Stomach (tissue), 9 donors: ENCODE data around the gene ILK. TPM values are rescaled to one million over a fixed set of nuclear protein-coding genes. Genes with fewer than 3 reads are reported as not detected.
A peak's percentile ranks its signal among the peaks of the same experiment; 100 is the strongest.

Source experiments
- DNase-seq, 2 donors: peaks; one replicate each; pipeline versions ENCODE4 v3.0.0 to v3.0.0-alpha.2; 2013 to 2019
- H3K27ac ChIP-seq, 5 donors: fragments of 200-600 bp in 4 of 5; sonication (generic) in 4 of 5; one replicate each; pipeline ENCODE4 v1.5.1; 2013 to 2019; ENCODE audit warnings: mild to moderate bottlenecking in 1 of 5, moderate library complexity in 1 of 5
- H3K27me3 ChIP-seq, 3 donors: fragments of 200-600 bp; sonication (generic); one replicate each; pipeline ENCODE4 v1.5.1; 2017 to 2019; ENCODE audit warnings: mixed run types in 1 of 3
- H3K36me3 ChIP-seq, 4 donors: fragments of 200-600 bp; sonication (generic); 1 replicate in 3 of 4; 2 replicates in 1 of 4; pipeline ENCODE4 v1.5.1; 2016 to 2019
- H3K4me1 ChIP-seq, 4 donors: fragments of 200-600 bp; sonication (generic); one replicate each; pipeline ENCODE4 v1.5.1; 2016 to 2019
- H3K4me3 ChIP-seq, 4 donors: fragments of 200-600 bp; sonication (generic) in 3 of 4; one replicate each; pipeline ENCODE4 v1.5.1; 2016 to 2019; ENCODE audit warnings: mild to moderate bottlenecking in 1 of 4
- H3K9me3 ChIP-seq, 4 donors: fragments of 200-600 bp; sonication (generic); one replicate each; pipeline ENCODE4 v1.5.1; 2016 to 2019
- EP300 ChIP-seq: sonication (generic); formaldehyde crosslinking; IDR thresholded peaks from one replicate; pipeline ENCODE4 v1.6.1; 2017; ENCODE audit warnings: antibody characterized with exemption
- POLR2A ChIP-seq, 4 donors: fragments of 450-650 bp; IDR thresholded peaks; one replicate each; pipeline ENCODE4 v1.6.1; 2016; ENCODE audit warnings: antibody characterized with exemption in 4 of 4, control low read depth in 2 of 4, mild to moderate bottlenecking in 1 of 4, moderate library complexity in 1 of 4
- POLR2AphosphoS5 ChIP-seq, 3 donors: sonication (generic); formaldehyde crosslinking; IDR thresholded peaks; one replicate each; pipeline ENCODE4 v1.6.1; 2016; ENCODE audit warnings: antibody characterized with exemption in 3 of 3
- WGBS, 5 donors: extraction: QIAGEN DNeasy Blood & Tissue Kit in 3 of 5; methylation state at CpG; one replicate each; pipeline versions ENCODE4 v1.1.5 to v1.1.7; 2013 to 2018; 5-methylcytosine and 5-hydroxymethylcytosine counted together
- intact Hi-C: fragments of 100-400 bp; cut with DNase I; formaldehyde crosslinking; loops from one replicate; pipeline ENCODE4 v1.15.1; 2023; ENCODE audit warnings: low total_unique reads
- polyA plus RNA-seq, 3 donors: library from polyadenylated mRNA; stranded (reverse); fragments of 200-250 nt; gene quantifications; one replicate each; pipeline ENCODE4 v1.2.3, GENCODE V29; 2013
- total RNA-seq, 5 donors: library from RNA; depleted of rRNA; stranded (reverse); fragments of >200 nt; gene quantifications; one replicate each; pipeline versions ENCODE4 v1.1.0 to v1.2.3, GENCODE V29; 2014 to 2016
- TF ChIP-seq, protein P1 (sequence below), 7 experiments: fragments of 450-650 bp in 4 of 7; fragments of 200-600 bp in 3 of 7; sonication (generic) in 3 of 7; IDR thresholded peaks; one replicate each; pipeline ENCODE4 v1.5.1; 2016 to 2019; ENCODE audit warnings: antibody characterized with exemption in 7 of 7, control low read depth in 2 of 7, mild to moderate bottlenecking in 1 of 7
- donor health status: healthy with polysubstance abuse.
- donor health status: Bipolar disorder and iron deficiency.
- donor health status: healthy.

Gene ILK
- total and polyA plus RNA-seq, 8 donors, result 60.0 to 308 (median 124) TPM

DNA sequence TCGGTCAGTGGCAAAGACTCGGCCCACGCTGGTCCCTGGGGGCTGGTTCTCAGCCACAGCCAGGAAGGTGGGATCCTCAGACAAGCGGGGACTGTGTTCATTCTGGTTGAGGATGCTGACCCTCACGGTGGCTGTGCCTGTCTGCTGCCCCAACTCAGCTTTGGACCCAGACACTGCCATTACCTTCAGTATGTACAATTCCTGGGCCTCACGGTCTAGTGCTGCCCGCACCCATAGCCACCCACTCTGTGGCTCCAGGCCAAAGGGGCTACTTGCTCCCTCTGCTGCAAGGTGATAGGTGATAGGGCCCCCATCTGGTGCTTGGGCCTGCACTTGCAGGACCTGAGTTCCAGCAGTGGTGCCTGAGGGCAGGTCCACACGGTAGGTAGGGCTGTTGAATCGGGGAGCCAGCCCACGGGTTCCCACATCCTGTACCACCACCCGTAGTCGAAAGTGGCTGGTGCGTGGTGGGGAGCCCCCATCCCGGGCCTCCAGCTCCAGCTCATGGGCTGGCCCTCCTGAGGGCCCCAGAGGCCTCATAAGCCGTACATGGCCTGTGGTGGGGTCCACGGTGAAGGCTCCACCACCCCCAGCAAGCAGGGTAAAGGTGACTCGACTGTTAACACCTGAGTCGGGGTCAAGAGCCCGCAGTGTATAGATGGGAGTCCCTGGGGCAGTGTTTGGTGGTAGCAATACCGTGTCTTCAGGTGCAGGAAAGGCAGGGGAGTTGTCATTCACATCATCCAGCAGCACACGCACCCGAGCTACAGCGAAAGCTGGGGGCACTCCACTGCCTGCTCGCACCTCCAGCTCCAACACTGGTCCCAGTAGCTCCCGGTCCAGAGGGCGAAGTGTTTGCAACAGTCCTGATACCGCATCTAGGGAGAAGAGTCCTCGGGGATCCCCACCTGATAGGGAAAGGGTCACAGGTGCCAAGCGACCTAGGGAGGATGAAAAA is 28.8 kb downstream of the ILK start:
- no peaks in the 10 kb centered on the region for H3K9me3 ChIP-seq
- WGBS, 5 donors, result 90 to 94% (median 93%) methylated on average over 16 to 29 of the region's 29 CpGs
- H3K4me1 ChIP-seq, result peaks cover 18 to 39% (median 33%) of the 10 kb centered on the region in 4 donors
- no peaks in the 10 kb centered on the region for H3K27me3 ChIP-seq
- TF ChIP-seq POLR2A (IDR thresholded peaks at IDR 0.05) (no peak), POLR2AphosphoS5 (IDR thresholded peaks at IDR 0.05) (no peak), EP300 (no peak)
- TF ChIP-seq, protein P1, sequence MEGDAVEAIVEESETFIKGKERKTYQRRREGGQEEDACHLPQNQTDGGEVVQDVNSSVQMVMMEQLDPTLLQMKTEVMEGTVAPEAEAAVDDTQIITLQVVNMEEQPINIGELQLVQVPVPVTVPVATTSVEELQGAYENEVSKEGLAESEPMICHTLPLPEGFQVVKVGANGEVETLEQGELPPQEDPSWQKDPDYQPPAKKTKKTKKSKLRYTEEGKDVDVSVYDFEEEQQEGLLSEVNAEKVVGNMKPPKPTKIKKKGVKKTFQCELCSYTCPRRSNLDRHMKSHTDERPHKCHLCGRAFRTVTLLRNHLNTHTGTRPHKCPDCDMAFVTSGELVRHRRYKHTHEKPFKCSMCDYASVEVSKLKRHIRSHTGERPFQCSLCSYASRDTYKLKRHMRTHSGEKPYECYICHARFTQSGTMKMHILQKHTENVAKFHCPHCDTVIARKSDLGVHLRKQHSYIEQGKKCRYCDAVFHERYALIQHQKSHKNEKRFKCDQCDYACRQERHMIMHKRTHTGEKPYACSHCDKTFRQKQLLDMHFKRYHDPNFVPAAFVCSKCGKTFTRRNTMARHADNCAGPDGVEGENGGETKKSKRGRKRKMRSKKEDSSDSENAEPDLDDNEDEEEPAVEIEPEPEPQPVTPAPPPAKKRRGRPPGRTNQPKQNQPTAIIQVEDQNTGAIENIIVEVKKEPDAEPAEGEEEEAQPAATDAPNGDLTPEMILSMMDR (IDR thresholded peaks at IDR 0.05), result no peak
- peaks cover 0 to 64% (median 57%) of the 10 kb centered on the region in 4 donors for H3K36me3 ChIP-seq
- intact Hi-C loops, result no loop called here
- DNase-seq, result no peak
- no peak overlapping the region for H3K4me3 ChIP-seq
- no peak overlapping the region for H3K27ac ChIP-seq

DNA sequence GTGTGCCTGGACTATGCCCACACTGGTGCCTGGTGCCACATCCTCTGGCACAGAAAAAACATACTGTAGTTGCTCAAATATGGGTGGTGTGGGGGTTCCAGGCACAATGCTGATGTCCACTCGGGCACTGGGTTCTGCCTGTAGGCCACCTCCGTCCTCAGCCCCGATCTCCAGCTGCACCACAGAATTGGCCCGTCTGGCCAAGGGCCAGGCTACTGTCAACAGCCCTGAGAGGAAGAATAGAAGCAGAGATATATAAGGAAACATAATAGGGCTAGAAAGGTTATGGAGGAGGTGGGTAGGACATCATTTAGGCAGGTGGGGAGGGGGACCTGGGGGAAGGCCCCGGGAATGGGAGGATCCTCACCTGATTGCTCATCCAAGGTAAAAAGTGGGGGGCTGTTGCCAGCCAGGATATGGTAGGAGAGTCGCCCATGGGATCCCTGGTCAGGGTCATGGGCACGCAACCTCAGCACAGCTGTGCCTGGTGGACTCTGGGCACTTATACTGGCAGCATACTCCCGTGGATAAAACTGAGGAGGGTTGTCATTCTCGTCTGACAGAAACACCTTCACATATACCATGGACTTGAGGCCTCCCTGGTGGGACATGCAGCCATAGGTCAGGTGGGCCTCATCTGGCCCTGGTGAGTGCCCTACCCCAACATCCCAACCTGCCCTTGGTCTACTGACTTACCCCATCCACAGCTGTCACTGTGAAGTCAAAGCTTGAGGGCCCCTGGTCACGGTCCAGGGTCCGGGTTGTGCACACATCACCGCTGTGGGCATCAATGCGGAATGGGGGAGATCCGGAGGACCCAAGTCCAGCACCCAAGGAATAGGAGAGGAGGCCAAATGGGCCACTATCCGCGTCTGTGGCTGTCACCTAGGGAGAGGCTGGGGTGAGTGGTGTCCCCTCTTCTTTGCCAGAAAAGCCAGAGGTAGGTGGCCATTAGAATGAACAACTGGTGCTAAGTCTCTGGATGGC is 30.1 kb downstream of the ILK start:
- peaks cover 30 to 52% (median 45%) of the 10 kb centered on the region in 4 donors for H3K4me1 ChIP-seq
- TF ChIP-seq POLR2AphosphoS5 (IDR thresholded peaks at IDR 0.05) (no peak), POLR2A (IDR thresholded peaks at IDR 0.05) (no peak), EP300 (no peak)
- TF ChIP-seq, protein P1 (IDR thresholded peaks at IDR 0.05), result no peak
- intact Hi-C loops, result no loop called here
- no peaks in the 10 kb centered on the region for H3K9me3 ChIP-seq
- no peak for DNase-seq
- peaks cover 0 to 54% (median 49%) of the 10 kb centered on the region in 4 donors for H3K36me3 ChIP-seq
- no peak overlapping the region for H3K4me3 ChIP-seq
- no peak overlapping the region for H3K27ac ChIP-seq
- H3K27me3 ChIP-seq, result no peaks in the 10 kb centered on the region
- 90 to 95% (median 93%) methylated on average over 15 to 16 of the region's 16 CpGs for WGBS, 5 donors

DNA sequence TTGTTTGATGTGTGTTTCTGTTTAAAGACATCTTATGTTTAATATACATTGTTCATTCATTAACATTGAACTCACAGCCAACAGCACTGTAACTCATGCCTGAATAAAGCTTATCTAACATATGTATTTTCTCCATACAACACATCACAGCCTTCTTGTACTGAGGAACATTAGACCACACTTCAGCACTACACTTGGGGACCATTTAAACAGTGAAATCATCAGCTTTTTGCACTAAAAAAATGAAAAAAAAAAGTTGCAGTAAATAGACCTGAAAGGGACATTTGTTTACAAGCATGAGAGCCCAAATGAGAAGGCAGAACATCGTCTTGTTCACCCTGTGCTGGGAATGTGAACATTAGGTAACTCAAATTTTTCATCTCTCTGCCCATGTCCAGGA is 31.0 kb downstream of the ILK start:
- Histone ChIP-seq H3K27me3 (no peaks in the 10 kb centered on the region), H3K4me3 (no peak overlapping the region), H3K9me3 (no peaks in the 10 kb centered on the region), H3K4me1 (peaks cover 30 to 58% (median 50%) of the 10 kb centered on the region in 4 donors), H3K27ac (peak overlapping the region in 3 of 5 donors; percentile 67 to 80 (median 79)), H3K36me3 (peaks cover 0 to 46% (median 41%) of the 10 kb centered on the region in 4 donors)
- TF ChIP-seq EP300 (no peak), POLR2A (IDR thresholded peaks at IDR 0.05) (no peak)
- WGBS, 5 donors, result 46 to 69% (median 60%) methylated on average over 1 of the region's 1 CpG
- intact Hi-C loops, result no loop called here
- no peak for DNase-seq

DNA sequence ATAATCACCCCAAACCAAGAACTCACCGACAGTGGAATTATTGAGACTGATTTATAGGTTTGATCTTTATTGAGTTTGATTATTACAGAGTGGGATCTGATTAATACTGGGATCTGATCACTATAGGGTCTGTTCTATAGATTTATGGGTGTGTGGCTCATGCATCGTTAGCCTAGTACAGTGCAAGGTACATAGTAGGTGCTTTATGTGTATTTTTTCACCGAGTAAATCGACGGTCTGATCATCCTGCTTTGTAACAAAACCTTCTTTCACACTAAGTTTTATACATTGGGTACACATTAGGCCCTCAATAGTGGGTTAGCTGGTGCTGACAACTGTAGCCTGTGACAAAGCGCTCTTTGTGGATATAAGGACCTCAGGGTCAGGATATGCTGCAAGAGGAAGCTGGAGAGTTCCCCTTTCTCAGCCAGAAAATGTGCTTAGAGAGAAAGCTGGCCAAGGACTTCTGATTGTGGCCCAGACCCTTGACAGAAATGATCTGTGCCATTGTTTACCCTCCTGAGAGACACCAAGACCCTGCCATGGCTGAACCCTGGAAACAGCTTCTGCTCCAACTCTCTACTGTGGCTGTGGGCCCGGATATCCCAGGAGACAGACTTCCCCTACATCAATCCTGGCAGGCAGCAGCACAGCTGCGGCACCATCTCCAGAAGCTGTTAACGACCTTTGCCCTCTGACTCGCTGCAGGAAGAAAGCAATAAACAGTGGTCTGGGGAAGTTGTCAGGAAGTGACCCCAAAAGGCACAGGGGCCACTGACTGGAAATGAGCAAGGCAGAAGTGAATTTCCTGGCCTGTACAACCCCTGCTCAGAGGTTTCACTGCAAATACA is 31.7 kb downstream of the ILK start:
- WGBS, 5 donors, result 36 to 54% (median 48%) methylated on average over 10 of the region's 10 CpGs
- H3K4me1 ChIP-seq, result peaks cover 30 to 52% (median 43%) of the 10 kb centered on the region in 4 donors
- intact Hi-C loops, result no loop called here
- no peak overlapping the region for H3K4me3 ChIP-seq
- H3K9me3 ChIP-seq, result no peaks in the 10 kb centered on the region
- H3K27me3 ChIP-seq, result no peaks in the 10 kb centered on the region
- peak overlapping the region; percentile 11 to 80 (median 67) for H3K27ac ChIP-seq
- peak in 1 of 2 donors; percentile 78 for DNase-seq
- TF ChIP-seq POLR2AphosphoS5 (IDR thresholded peaks at IDR 0.05), result peak in 1 of 3 donors; percentile 56
- TF ChIP-seq, protein P1 (IDR thresholded peaks at IDR 0.05), result no peak
- H3K36me3 ChIP-seq, result peaks cover 0 to 46% (median 42%) of the 10 kb centered on the region in 4 donors
